Pulmonary artery endothelial cell (primary cell): ENCODE measurements around the gene DCTN4. TPM values are rescaled to one million over a fixed set of nuclear protein-coding genes. Genes with fewer than 3 reads are reported as not detected.
A peak's percentile ranks its signal among the peaks of the same experiment; 100 is the strongest.

ENCODE experiments used
- DNase-seq: peaks from one replicate; pipeline ENCODE4 v3.0.0-alpha.2; 2011; ENCODE audit warnings: low read depth, low spot score
- total RNA-seq: library from RNA; depleted of rRNA; stranded (reverse); fragments of >200 nt; gene quantifications from 2 replicates; pipeline ENCODE4 v1.2.3, GENCODE V29; 2014

The DCTN4 gene
- total RNA-seq, 1 donor from 2014 or later, result 29.9 TPM

DNA sequence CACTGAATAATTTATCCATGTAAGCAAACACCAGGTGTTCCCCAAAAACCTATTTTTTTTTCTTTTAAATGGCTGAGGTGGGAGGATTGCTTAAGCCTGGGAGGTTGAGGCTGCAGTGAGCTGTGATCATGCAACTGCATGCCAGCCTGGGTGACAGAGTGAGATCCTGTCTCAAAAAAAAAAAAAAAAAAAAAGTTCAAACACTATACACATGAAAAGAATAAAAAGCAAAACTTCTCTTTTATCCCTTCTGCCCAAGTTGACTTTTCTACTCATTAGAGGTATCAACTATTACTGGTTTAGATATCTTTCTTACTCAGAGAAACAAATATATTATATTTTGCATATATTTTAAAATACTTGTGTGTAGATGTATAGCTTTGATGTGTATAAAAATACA is 17.8 kb downstream of the DCTN4 start:
- DNase-seq, result no peak

- no peak for DNase-seq
These were observed 20.0 kb downstream of the DCTN4 start for GRCh38 chr5:150738862-150739261.

GRCh38 chr5:150734579-150735384 is 24.0 kb downstream of the DCTN4 start:
- no peak for DNase-seq

- DNase-seq, result no peak
These were observed 27.1 kb downstream of the DCTN4 start for GRCh38 chr5:150731669-150732242.

DNA sequence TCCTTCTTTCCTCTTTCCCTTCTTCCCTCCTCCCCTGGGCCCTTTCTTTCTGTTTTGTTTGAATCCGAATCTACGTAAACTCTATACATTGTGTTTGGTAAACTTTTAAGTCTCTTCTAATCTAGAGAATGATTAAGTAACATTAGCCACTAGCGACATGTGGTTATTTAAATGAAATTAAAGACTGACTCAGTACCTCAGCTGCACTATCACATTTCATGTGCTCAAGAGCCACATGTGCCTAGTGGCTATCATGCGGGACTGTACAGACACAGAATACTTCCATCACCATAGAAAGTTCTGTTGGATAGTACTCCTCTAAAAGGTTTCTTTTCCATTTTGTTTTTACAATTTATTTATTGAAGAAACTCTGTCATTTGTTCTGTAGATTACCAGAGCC is 29.0 kb downstream of the DCTN4 start:
- no peak for DNase-seq

DNA sequence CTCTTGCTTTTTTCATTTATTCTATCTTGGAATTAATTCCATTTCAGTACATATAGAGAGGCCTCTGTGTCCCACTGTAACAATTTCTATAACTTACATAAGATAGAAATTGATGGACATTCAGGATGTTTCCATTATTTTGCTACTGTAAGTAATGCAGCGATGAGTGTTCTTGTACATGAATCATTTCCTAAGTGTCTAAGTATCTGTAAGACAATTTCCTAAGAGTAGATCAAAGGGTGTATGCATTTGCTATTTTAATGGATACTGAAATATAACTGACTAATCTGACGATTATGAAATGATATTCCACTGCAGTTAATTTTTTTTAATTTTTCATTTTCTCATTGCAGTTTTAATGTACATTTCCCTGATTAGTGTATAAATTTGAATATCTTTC is 35.0 kb downstream of the DCTN4 start:
- DNase-seq, result no peak

DNA sequence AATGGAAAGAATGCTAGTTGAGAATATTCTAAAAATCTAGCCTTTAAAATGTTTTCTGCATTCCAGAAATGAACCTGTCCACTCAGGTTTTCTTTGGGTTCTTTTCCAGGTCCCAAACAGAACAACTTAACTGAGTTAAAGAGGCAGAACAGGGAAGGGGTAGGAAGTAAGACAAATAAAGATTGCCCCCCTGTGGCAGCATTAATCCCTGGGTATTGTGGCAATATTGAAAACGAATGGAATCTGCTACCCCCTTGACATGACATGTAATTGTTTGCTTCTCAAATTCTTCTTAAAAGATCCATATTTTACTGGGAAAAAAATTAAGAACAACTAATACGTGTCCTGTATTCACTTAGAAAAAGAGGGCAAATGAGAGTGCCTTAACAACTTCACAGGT is 48.7 kb downstream of the DCTN4 start:
- DNase-seq, result no peak

DNA sequence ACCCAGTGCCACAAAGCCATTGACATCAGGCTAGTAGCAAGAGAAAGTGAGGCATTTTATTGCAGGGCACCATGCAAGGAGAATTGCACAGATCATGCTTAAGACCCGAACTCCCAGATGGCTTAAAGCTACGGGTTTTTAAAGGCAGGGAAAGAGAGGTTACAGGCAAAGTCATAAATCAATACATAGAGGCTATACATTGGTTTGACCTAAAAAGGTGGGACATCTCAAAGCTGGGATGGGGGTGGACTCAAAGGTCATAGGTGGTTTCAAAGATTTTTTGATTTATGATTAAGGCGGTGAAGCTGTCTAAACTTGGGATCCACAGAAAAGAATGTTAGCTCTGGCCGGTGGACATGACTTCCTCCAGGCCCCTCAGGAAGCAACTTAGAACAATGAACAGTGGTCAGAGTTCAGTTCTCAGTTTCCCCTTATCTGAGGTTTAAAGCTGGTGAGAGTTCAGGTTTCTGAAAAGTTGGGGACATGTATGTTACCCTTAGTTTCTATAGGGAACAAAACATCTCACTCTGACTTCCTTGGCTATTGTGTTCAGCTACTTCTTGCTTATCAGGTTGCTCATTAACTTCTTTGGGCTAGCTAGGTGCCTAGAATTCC is 51.9 kb downstream of the DCTN4 start:
- DNase-seq, result no peak

GRCh38 chr5:150703762-150704161 is 55.1 kb downstream of the DCTN4 start:
- DNase-seq, result no peak

DNA sequence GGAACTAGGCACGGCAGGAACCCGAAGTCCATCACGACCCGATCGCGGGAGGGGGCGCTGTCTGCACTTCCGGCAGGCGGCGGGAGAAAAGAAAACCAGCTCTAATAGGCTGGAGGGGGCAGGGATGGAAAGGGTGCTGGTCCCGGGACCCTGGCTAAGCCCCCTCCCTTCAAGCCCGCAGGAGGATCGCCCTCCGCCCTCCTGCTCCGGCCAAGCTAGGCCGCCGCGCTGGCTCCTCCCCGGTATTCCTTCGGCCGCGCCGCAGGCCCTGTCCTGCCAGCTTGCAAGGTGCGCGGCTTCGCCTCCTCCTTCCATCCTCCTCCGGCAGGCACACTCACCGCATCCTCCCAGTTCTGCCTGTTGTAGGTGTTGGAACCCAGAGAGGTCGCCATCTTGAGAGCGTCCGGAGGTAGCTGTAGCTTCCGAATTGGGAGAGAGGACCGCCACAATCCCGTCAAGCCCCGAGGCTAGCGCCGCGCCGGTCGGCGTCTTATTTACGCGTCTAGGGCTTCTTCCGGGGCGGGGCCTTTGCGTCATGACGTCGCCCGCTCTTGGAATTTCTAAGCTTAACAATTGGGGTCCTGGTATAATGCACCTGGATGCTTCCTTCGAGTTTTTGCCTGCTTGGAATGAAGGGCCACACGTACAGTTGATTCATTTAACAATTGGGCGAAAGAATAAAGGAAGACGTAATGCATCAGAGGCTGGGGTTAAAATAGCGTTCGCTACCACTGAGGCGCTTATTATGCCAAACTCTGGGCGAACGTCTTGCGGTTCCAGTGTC is 58.0 kb downstream of the DCTN4 start, which contains the start of gene RBM22:
RBM22 (minus strand) TSS at position 469 of the 784 bp plus-strand sequence; CDS start at position 392, 77 bp downstream.
- peak; percentile 60 for DNase-seq

GRCh38 chr5:150700246-150700593 is 58.6 kb downstream of the DCTN4 start:
- no peak for DNase-seq

GRCh38 chr5:150694612-150695011 is 64.2 kb downstream of the DCTN4 start:
- DNase-seq, result no peak

- no peak for DNase-seq
These were observed 66.5 kb downstream of the DCTN4 start for GRCh38 chr5:150692276-150692675.

DNA sequence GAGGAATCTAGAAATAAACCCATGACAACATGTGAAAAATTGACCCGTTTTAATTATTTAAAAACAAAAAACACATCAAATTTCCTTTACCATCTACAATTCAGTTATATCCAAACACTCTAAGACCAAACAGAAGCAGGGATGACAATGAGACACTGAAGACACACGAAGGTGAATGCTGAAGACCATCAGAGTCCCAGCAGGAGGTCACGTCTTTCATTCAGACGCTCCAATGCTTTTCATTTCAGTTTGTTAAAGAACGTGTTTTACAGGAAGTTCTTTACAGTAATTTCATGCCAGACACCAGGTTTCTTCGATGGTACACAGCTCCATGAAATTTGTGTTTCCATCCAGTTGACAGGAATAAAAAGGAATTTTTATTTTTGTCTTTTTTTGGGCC is 68.1 kb downstream of the DCTN4 start:
- DNase-seq, result no peak

DNA sequence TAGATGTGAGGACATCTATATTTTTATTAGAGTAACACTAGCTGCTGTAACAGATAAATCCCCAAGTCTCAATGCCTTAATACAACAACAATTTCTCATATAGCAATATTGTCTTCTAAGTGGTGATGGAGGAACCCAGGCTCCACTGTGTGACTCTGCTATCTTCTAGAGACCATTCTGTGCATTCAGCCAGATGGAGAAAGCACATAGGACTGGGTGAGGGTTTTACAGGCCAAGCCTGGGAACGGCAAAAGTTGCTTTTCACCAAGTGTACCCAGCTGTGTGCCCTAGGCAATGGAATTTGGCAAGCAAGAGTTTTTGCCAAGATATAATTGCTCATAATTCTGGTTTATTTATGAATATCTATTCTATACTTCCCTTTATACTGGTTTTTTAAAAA is 69.7 kb downstream of the DCTN4 start:
- DNase-seq, result no peak

- no peak for DNase-seq
These were observed 82.2 kb downstream of the DCTN4 start for GRCh38 chr5:150676578-150676977.

GRCh38 chr5:150675069-150675468 is 83.7 kb downstream of the DCTN4 start:
- DNase-seq, result no peak

DNA sequence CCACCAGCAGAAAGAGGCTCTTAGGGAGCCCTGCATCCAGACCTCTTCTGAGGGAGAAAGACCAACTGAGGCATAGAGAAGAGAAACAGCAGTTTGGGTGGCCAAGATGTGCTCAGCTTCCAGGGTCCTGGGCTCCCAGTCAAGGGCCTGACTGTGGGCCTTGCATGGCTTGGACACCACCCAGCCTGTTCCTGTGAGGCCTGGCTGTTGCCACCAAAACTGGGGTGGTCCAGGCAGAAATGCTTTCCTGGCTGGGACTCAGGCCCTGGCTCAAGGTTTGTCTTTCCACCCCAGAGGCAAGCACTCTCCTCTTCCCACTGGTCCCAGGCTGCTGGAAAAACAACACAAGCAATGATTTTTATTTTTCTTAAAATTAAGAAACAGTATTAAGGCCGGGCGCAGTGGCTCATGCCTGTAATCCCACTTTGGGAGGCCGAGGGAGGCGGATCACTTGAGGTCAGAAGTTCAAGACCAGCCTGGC is 84.4 kb downstream of the DCTN4 start:
- no peak for DNase-seq

DNA sequence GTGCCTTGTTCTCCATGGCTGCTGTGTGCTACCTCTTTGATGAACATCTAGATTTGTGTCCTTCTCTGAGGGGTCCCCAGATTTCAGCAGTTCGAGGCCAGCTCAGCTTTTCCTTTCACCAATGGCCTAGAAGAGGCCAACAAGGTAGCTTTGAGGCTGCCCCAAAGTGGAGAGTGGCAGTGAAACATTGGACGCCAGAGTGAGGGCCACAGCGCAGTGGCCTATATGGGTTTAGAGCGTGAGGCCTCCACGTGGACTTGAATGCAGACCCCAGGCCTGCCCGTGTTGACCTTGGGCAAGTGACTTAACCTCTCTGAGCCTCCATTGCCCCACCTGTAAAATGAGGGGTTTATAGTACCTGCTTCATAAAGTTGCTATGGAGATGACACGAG is 85.9 kb downstream of the DCTN4 start:
- no peak for DNase-seq

DNA sequence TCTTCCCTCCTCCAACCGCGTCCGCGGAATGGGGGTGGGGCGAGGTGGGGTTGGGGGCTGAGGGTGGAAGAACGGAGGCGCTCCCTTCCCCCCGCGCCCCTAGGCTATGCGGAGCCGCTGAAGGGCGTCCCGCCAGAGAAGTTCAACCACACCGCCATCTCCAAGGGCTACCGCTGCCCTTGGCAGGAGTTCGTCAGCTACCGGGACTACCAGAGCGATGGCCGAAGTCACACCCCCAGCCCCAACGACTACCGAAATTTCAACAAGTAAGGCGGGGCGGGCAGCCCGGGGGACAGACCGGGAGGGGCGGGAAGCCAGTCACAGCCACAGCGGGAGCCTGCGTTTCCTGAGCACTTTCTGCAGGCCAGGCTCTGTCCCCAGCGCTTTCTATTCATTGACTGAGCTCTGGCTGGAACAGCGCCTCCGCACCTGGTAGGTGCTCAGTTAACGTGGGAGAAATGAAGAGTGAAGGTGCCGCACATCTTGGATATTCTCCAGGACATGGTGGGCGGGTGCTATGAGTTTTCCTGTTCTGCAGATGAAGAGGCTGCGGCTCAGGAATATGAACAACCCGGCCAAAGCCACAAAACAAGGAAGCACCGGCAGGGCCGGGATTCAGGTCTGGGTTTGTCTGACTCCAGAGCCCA is 86.5 kb downstream of the DCTN4 start:
- no peak for DNase-seq

DNA sequence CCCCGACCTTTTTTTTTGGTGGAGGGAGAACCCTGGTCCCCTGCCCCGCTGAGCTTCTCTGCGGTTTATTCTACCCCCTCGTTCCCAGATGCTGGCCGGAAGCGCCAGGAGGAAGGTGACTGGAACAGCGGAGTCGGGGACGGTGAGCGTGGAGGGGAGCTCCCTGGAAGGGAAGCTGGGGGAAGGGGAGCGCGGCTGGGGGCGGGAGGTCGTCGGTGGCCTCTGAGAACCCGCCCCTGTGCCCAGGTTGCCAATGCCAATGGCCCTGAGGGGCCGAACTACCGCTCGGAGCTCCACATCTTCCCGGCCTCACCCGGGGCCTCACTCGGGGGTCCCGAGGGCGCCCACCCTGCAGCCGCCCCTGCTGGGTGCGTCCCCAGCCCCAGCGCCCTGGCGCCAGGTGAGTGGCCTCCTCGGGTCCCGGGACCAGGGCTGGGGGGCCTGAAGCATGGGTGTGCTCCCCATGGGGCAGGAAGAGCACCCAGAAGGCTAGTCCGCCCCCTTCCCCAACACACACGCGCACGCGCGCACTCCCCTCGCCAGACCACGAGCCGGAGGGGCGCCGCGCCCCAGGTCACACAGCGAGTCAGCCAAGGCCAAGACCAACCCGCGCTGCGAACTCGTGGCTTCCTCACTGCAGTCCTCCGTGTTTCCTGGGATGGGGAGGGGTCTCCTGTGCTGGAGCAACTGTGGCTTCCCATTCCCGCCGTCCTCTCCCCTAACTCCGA is 87.1 kb downstream of the DCTN4 start:
- DNase-seq, result no peak
